HG02623 (cell line): Measurements from ENCODE around the gene ADGRB3.
A peak's percentile ranks its signal among the peaks of the same experiment; 100 is the strongest.
"Not testable (repeated sequence)": the region's sequence is repeated elsewhere in the genome, so short reads cannot be mapped to it uniquely, and the experiment has no call there.

Source experiments
- ATAC-seq: cut with Tn5 transposase; IDR thresholded peaks from one replicate; pipeline ENCODE4 v1.9.1; 2021; ENCODE audit warnings: moderate library complexity; ENCODE audit not compliant: unreplicated experiment

Gene ADGRB3

GRCh38 chr6:69202768-69203167, 567.7 kb downstream of the ADGRB3 start:
- no peak for ATAC-seq

- ATAC-seq = no peak
Measured at GRCh38 chr6:69216127-69216526, 581.0 kb downstream of the ADGRB3 start.

- ATAC-seq = no peak
Measured at GRCh38 chr6:69217343-69217742, 582.3 kb downstream of the ADGRB3 start.

DNA sequence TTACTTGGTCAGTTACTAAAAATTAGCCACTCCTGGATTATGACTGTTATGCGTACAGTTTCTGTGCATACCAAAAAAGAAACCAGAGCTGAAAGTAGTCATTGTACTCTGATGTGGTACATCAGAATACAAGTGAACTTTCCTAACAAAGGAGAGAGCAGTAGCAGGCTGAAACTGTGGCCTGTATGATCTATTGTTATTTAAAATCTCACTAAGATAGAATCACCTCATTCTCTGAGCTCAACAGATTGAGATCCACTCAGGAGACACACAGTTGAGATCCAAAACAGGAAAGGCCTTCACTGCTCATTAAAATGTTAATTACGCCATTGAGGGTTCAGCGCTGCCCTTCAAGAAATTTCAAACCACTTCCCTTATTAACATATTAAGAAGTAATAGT, 585.3 kb downstream of the ADGRB3 start:
- ATAC-seq = no peak

- no peak for ATAC-seq
Measured at GRCh38 chr6:69232008-69232407, 596.9 kb downstream of the ADGRB3 start.

- ATAC-seq = peak; percentile 9
Measured at GRCh38 chr6:69232496-69232895, 597.4 kb downstream of the ADGRB3 start.

GRCh38 chr6:69232911-69233448, 597.9 kb downstream of the ADGRB3 start:
- ATAC-seq = peak; percentile 88

GRCh38 chr6:69238067-69238466, 603.0 kb downstream of the ADGRB3 start:
- ATAC-seq = no peak

- no peak for ATAC-seq
Measured at GRCh38 chr6:69246983-69247382, 611.9 kb downstream of the ADGRB3 start.

DNA sequence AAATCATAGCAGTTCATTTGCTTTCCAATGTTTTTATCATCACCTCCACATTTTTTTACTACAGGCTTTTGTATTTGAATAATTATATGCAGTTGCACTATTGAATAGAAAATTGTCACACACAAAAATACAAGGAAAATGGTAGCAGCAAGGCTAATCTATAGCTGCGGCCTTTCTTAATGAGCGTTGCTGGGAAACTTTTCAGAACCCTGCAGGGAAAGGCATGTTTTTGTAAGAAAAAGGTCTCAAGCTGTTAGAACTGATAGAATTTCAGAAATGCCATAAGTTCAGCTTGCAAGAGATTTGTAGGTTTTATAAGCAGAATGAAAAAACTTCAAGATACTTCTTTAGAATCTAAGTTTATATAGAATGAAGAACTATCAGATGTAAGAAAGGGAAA, 625.9 kb downstream of the ADGRB3 start:
- no peak for ATAC-seq

DNA sequence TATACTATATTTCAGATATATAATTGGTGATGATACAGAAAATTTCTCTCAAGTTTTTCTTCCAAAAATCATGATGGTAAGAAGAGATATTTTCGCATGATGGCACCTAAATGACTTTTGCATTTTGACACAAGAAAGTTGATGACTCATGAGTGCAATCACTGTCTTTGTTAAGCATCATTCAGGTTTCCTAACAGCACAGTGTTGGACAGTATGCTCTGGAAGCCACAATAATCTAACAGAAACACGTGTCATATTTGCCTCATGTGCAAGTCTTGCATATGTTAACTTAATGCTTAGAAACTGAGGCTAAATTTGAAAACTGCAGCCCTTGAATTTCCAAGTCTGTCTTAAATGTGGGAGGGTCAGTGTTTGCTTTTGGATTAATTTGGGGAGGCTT, 628.2 kb downstream of the ADGRB3 start:
- ATAC-seq = no peak

DNA sequence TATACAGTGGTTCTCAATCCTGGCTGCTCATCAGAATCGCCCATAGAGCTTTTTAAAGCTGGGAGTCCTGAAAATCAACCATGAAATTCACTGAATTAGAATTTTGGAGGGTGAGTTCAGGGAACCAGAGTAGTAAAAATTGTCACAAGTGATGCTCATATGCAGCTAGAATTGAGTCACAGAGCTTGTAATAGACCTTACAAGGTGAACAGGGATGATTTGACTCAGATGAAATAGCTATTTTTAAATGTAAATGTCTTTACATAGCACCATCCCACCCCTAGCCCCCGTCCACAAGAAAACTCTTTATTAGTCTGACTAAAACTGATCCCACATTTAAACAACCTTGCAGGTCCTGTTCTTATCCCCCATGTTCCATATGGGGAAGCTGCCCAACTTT, 630.0 kb downstream of the ADGRB3 start:
- ATAC-seq = no peak

GRCh38 chr6:69265706-69266105, 630.6 kb downstream of the ADGRB3 start:
- ATAC-seq = no peak

DNA sequence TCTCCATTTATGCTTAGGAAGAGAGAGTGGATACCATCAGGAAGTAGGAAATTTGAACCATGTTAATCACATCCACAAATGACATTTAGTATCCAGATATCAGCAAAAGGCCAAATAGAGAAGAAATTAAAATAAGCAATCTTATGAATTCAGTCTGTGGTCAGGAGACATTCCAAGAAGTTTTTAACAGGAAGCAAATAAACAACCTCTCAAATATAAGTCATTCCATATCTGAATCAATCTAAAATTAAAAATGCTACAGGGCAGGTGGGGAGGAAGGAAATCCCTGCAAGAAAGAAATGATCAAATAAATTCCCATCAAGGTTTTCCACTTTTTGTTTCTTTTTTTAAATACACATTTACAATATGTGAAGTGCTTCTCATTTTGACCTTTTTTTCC, 641.1 kb downstream of the ADGRB3 start:
- no peak for ATAC-seq

DNA sequence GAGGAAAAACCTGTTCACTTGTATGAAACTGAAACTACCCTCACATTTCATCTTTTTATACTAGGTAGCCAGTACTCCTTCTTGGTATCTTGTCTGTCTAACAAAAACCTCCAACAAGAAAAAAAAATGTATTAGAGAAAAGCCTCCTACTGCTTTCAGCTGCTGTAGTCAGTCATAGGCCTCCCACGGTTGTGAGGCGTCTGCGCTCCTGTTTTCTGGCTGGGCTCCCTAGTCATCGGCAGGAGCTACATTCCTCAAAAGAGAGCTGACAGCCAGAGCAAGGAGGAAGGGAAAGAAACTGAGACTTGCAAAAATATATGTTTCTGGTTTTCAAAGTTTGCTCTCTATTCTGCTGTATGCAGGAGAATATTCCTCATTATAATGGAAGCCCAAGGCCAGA, 644.7 kb downstream of the ADGRB3 start:
- no peak for ATAC-seq

DNA sequence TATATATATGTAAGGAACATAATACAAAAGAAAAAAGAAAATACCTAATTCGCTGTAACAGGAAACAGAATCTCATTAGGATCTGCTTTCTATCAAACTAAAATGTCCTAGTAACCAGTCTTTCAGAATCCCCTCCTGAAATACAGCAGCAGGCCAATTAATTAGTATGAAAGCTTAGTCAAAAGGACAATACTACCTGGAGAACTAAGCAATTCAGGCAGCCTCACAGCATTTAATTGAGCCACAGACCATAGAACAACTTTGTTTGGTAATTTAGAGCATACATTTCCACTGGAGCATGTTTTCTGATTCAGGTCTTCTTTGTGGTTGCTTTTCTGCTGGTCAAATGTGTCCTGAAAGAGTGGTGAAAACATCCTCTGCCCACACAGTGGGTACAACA, 645.8 kb downstream of the ADGRB3 start:
- no peak for ATAC-seq

DNA sequence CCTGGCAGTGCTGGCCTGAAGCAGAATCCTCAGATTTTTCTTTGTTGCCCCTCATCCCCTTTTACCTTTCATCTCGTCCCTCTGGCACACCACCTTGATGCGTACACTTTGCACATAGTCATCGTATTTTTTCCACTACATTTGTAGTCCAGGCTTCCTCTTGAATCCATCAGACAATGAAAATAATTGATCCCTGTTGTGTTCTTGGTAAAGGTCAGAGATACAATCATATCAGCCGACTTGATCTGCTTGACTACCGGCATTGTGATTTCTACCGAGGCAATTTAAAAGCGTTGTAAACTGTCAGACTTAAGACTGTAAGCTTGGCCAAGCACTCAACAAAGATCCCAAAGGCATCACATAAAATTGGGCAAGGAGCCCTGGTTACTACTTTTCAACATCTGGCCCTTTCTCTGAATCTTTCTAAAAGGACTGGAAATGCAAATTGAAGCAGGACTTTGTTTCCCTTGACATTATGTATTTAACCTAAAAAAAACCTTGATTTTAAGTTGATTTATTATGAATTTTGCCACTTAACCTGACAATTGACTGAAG, 649.2 kb downstream of the ADGRB3 start:
- no peak for ATAC-seq

GRCh38 chr6:69285054-69285453, 650.0 kb downstream of the ADGRB3 start:
- peak; percentile 56 for ATAC-seq

- ATAC-seq = no peak
Measured at GRCh38 chr6:69286331-69286730, 651.2 kb downstream of the ADGRB3 start.

DNA sequence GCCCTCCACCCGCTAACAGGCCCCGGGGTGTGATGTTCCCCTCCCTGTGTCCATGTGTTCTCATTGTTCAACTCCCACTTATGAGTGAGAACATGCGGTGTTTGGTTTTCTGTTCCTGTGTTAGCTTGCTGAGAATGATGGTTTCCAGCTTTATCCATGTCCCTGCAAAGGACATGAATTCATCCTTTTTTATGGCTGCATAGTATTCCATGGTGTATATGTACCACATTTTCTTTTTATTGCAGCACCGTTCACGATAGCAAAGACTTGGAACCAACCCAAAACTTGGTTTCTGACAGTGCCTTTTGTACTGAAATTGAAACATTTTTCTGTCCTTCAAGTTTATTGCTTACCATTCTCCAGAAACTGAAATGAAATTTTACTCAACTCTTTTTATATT, 653.1 kb downstream of the ADGRB3 start:
- ATAC-seq = not testable (repeated sequence)

DNA sequence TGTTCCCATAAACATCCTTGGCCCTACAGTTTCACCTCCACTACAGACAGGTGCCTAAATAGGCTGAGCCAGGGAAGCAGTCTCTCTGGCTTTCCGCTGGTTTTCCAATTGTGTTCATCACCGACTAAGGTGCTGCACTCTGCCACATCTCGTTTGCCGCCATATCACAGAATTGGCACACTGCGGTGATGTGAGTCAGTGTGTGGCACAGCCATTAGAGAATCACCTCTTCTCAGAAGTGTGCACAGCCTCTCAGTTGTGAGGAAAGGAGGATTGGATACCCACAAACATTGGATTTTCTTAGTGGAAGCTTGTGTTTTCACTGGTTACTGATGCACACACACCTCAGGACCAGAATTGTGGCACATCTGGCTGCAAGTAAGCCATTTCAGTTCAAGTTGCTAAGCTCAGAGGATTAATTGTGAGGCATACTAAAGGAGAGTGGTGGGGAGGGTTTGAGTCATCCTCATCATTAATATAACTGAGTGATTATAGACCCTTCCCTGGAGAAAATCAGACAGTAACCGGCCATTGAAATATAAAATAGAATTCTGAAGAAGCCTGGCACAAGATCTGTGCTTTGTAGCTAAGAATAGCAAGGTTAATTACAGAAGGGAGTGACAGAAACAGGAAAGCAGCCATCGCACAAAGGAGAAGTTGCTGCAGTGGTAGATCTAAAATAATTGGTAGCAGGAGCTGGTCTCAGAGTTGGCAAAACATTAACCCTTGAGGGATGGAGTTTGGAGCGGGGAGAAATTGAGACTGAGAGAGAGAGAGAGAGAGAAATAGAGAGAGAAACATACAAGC, 654.8 kb downstream of the ADGRB3 start:
- ATAC-seq = no peak

DNA sequence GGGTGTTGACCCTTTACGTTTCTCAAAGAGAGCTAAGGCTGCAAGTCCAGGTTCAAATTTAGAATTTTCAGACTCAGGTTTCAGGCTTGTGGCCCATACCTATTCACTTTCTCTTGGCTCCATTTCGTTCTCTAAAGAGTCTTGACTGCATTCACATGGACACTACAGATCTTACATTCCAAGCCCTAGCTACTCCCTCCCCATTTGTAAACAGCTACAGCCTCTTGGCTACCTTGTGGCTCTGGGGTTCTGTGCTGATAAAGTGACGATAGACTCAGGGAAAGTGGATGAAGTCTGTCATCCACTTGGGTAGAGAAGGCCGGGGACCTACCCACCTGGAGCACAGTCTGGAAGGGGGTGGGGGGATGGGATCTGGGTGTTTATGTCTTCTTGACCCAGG, 658.4 kb downstream of the ADGRB3 start:
- ATAC-seq = no peak
